Stimulated activated CD8-positive, alpha-beta memory T cell treated with anti-CD3 and anti-CD28 coated beads, Interleukin-7, amount 100 ng/mL, for 24 hours (primary cell): Measurements from ENCODE around the gene MAK.
"Not testable (repeated sequence)": the region's sequence is repeated elsewhere in the genome, so short reads cannot be mapped to it uniquely, and the experiment has no call there.

ENCODE experiments used
- DNase-seq: peaks from one replicate; pipeline ENCODE4 v3.0.0-alpha.2; 2020; ENCODE audit warnings: low read depth

MAK gene

DNA sequence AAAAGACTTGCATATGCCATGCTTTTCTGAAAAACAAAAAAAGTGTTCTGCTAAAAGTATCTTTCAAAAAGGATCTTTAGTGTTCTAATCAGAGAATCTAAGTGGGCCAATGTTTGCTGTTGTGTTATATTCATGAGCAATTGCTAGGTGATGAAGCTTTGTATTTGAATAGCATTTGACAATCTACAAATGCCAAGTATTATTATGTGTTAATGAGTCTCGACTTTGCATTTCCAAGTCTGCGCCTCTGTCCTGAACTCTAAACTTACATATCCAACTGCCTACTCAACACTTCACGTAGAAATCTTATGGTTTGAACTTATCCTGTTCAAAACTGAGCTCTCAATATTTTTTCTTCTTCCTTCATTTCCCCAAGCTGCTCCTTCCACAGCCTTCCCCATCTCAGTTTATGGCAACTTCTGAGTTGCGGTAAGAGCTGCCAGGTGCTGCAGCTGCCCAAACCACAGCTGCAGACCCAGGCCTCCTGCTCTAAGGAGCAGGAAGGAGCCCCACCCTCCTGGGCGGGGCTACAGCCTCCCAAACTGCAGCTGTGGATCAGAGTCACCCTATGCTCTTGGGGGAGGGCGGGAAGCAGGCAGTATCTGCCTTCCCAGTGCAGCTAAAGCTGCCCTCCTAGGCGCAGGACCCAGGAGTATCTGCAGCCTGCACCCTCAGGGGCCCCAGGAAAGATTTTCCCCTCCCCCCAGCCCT lies 16.7 kb upstream of the MAK start:
- no peak for DNase-seq

DNA sequence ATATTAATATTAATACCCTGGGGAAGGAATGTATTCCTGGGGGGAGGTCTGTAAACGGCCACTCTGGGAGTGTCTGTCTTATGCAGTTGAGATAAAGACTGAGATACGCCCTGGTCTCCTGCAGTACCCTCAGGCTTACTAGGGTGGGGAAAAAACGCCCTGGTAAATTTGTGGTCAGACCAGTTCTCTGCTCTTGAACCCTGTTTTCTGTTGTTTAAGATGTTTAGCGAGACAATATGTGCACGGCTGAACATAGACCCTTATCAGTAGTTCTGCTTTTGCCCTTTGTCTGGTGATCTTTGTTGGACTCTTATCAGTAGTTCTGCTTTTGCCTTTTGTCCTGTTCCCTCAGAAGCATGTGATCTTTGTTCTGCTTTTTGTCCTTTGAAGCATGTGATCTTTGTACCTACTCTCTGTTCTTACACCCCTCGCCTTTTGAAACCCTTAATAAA lies 15.5 kb upstream of the MAK start:
- DNase-seq: not testable (repeated sequence)

DNA sequence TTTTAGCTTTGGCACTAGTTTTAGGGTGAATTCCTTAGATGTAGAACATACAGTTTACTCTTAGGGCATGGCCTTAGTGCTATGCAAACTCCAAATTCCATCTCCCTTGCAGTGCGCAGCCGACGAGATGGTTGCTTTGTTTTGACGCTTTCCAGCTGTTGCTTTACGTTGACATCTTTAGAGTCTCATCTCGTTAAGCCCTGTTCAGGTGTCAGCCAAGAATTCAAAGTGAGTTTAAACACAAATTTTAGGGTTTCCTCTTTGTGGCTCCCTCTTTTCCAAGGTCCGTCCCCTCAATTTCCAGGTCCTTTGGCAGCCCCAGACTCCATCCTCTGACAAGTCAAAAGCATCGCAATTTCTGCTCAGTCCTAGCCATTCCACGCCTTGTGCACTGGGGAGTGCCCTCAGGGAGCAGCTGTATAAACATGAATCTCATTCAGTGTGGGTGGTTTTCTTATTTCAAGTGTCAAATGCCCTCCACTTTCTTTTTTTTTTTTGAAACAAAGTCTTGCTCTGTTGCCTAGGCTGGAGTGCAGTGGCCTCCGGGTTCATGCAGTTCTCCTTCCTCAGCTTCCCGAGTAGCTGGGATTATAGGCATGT lies 14.1 kb upstream of the MAK start:
- no peak for DNase-seq

DNA sequence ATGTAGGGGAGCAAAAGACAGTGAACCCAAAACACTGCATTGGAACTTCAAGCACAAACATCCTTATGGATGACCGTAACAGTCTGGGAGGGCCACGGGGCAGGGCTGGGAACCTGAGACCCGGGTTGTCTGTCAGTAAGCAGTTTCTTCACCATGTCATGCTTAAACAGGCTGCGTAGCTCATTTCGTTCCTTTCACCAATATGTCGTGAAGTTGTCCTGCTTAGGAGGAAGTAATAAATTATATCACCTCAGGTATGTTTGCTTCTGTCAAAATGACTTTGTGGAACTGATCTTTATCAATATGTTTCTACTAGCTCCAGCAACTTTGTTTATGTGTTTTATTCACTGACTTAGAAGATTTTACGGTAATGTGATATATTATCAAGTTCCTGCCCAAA lies 12.4 kb upstream of the MAK start:
- DNase-seq: no peak

DNA sequence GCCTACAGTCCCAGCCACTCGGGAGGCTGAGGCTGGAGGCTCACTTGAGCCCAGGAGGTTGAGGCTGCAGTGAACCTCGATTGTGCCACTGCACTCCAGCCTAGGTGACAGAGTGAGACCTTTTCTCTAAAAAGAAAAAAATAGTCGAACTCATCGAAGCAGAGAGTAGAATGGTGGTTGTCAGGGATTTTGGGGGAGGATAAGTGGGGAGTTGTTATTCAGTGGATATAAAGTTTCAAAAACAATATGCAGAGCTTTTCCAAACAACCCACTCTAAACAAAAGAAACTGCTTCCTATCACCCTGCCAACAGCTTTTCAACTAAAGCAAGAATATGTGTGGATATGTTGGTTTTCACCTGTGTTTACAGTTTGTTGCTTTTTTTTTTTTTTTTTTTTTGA lies 11.6 kb upstream of the MAK start:
- no peak for DNase-seq

DNA sequence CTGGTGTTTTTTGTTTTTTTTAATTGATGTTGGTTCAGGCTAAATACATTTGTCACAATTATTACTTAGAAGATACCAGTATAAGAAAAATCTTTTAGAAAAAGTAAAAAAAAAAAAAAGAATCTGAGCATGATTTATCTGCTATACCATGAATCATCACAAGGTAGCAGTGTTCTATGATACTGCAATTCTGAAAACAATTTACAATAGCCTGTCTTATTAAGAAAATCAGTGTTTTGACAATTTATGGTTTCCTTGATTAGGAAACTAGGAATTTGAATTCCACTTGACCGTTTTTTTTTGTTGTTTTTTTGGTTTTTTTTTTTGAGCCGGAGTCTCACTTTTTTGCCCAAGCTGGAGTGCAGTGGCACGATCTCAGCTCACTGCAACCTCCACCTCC lies 9.3 kb upstream of the MAK start:
- DNase-seq: no peak

DNA sequence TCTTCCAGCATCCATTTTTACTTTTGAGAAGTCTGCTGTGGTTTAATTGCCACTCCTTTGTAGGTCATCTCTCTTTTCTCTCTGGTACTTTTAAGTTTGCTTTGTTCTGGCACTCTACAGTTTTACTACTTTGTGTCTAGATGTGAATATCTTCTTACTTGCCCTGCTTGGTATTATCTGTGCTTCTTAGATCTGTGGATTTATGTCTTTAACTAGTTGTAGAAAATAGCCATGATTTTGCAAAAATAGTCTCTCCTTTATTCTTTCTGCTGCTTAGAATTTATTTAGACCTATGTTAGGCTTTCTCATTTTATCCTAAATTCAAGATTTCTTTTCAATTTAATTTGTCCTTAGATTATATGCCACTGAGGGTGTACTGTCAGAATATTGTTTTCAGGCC lies 5.2 kb upstream of the MAK start:
- no peak for DNase-seq

DNA sequence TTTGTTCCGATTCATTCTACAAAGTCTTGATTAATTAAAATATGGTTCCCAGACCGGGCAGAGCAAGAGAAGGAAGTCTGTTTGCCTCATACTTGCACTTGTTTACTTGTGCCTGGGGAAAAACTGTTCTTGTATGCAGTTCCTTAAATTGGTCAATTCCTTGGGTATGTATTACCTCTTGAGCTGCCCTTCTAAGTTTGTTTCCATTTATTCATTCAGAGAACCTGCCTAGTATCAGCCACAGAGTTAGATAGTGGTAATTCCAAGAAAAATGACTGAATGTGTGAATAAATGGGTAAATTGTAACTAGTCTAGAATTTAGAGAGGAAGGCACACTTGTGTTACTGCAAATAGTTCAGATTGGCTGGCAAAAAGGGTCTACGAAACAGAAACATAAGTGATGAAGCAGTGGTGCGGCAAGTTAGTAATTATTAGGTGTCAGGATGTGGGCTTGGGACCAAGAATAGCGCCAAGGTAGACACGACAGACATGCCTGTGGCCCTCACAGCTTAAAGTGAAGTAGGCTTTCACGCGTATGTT lies 525 bp upstream of the MAK start:
- no peak for DNase-seq

DNA sequence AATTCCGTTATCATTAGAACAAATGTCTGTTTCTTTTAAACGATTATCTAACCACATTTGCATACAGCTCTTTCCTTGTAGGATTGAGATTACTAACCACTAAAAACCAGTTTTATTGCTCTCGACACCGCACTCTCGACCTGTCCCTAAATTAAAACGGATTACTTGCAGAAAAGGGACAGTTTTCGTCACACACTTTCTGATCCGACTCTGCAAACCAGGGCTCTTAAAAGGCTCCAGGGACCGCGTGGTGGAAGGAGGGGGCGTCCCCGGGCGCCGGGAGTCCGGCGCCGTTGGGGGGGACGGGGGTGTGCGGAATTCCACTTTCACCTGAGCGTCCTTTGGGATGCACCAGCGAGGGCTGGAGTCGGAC lies 731 bp downstream of the MAK start:
- DNase-seq: no peak

DNA sequence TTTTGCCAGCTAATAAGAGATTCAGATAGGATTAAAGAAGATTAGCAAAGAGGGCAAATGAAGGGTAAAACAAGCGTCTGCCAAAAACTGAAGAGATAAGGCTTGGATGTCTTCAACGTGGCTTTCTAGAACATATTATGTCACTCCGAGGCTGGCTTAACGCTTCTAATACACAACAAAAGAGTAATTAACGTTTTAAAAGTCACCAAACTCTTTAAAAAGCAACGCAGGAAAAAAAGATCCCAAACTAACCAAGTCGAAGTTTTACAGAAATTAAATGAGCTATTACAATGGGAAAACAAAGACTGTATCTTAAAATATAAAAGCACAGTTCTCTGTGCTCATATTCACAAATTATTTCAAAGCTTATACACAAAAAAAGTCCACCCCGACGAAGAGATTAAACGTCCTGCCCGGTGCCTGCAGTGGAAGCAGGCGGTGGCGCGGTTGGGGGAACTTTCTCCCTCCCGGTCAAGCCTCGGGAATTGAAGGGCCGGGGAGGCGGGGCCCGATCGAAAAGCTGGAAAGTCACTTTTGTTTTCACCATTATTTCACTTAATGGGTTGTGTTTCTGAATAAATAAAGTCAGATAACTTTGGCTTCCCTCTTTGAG lies 1.2 kb downstream of the MAK start:
- no peak for DNase-seq

DNA sequence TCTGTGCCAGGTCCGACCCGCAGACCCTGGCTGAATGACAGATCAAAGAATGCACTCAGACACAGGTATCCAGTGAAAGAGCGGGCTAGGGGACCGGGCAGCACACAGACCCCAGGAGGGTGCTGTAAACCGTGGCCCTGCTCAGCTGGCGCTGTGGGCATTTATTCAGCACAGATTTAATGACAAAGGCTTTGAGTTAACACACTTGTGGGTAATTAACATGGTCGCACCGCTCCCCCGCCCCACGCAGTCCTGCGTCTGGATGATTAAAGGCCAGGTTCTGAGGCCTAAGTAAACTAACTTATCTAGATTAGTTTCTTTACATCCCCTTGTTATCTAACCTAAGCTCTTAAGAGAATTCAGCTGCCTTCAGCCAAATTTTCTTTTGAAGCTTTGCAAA lies 3.5 kb downstream of the MAK start:
- DNase-seq: no peak

DNA sequence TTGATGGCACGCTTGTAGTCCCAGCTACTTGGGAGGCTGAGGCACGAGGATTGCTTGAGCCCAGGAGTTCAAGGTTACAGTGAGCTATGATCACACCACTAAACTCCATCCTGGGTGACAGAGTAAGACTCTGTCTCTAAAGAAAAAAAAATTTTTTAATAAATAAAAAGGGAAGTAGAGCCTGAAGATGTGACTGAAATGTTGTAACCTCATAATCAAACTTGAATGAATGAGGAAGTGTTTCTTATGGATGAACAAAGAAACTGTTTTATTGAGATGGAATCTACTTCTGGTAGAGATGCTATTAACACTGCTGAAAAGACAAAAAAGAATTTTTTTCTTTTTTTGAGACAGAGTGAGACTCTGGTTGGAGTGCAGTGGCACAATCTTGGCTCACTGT lies 6.7 kb downstream of the MAK start:
- DNase-seq: no peak

DNA sequence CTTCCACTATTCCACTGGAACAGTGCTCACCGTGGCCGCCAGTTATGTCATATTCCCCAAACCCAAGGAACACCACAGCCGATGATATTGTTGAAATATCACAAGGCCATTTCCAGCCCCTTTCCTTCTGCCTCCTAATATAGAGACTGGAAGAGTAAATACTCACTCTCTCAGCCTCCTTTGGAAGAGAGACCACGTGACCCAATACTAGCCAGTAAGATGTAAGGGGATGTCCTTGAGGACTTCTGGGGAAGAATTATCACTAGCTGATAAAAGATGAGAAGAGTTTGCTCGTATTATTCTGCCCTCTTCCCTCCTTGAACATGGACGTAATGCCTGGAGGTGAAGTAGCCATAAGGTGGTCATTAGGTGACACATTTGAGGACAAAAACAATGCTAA lies 13.5 kb downstream of the MAK start:
- no peak for DNase-seq

DNA sequence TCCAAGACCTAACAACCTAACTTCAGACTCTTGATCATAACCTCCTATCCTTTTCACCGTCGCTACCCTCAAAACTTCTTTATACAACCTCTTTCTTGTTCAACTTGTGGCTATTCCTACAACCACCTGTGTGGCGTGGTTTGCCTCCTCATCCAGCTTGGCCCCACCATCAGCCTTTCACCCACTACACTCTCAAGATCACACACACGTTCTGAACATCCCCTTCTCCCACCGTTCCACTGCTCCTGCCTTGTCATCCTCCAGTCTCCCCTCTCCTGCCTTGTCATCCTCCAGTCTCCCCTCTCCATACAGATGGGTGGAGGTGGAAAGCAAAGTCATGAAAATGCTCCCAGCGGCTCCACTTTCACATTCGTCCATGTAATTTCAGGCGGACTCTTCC lies 14.0 kb downstream of the MAK start:
- DNase-seq: no peak

DNA sequence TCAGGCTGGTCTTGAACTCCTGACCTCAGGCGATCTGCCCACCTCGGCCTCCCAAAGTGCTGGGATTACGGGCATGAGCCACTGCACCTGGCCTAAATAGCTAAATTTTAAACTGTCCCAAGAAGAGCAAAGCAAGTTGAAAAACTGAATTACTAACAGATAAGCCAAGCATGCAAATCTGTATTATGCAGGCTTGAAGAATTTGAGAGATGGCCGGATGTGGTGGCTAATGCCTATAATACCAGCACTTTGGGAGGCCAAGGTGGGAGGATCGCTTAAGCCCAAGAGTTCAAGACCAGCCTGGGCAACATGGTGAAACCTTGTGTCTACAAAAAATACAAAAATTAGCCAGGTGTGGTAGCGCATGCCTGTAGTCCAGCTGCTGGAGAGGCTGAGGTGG lies 24.2 kb downstream of the MAK start:
- DNase-seq: not testable (repeated sequence)

DNA sequence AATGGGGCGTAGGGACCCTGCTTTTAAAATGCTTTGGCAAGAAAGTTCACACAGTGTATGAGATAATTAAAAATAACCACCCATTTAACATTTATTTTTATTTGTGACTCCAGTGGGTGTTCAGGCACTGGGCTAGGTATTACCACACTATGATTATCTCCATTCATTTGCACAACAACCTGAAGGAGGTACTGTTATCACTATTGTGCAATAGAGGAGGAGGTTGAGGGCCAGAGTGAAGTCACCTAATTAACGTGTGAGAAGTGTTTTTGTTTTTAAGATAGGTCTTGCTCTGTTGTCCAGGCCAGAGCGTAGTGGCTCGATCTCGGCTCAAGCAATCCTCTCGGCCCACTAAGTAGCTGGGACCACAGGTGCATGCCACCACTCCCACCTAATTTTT lies 29.2 kb downstream of the MAK start:
- DNase-seq: no peak

DNA sequence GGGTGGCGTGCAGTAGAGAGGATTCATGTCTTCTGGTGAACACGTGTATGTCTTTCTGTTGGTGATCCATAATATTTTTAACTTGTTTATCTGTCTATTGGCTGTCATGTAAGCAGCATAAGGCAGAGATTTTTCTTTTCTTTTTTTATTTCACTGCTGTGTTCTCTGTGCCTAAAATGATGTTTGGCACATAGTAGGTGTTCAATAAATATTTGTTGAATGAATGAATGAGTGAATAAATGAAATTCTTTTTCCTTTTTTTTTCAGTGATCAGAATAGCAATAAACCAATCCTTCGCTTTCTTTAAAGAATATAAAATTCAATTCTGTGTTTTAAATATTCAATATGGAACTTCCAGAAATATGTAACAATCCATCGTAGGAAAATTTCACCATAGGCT lies 30.0 kb downstream of the MAK start:
- DNase-seq: no peak

DNA sequence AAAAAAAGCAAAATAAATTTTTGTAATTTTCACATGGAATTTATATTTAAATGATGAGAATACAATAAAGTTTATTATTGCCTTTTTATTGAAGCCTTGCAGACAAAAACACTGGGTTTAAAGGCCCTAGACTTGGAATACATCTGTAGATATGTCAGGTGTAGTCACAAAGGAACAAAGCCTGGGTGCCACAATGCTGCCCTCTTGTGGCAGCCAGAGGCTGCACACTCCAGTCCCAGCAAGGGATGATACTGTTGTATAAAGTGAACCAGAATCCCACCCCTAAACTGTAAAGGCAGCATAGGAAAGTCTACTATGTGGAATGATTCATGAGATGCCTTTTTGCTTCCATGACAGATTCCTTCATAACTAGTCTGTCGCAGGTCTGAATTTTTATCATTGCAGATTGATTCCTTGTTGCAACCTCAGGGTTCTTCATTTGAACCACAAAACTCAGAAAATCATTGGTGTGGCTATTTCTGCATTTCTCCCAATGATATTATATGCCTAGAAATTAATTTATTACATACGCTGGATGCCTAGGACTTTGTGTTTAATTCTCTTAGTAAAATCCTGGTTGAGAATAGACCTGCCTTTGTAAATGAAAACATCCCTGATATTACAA lies 37.0 kb downstream of the MAK start:
- peak; percentile 14 for DNase-seq

DNA sequence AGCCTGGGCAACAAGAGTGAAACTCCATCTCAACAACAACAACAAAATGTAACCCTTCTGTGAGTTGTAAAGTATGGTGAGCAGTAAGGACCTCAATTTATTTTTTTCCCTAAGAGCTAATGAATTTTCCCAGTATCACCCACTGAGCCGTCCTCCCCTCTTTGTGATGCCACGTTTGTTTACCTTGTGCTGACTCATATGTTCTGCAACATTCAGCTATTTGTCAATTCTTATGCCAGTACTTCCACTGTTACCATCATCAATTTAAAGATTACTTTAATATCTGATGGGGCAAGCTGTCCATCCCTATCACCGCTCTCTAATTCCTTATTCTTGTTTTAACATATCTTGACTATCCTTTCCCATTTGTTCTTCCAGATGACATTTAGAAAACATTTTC lies 37.5 kb downstream of the MAK start:
- no peak for DNase-seq

DNA sequence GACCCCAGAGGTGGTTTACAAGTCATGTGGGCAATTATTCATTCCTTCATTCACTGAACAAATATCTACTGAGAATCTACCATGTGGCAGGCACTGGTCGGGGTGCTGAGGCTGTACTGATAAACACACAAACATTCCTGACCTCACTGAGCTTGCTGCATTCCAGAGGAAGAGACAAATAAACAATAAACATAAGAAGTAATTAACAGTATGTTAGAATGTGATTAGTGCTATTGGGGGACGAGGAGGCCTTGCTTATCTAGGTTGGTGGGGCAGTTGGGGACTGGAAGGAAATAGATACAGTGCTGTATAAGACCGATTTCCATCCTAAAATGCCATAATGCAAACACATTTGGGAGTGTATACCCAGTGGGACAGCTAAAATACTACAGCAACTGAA lies 44.1 kb downstream of the MAK start:
- no peak for DNase-seq

DNA sequence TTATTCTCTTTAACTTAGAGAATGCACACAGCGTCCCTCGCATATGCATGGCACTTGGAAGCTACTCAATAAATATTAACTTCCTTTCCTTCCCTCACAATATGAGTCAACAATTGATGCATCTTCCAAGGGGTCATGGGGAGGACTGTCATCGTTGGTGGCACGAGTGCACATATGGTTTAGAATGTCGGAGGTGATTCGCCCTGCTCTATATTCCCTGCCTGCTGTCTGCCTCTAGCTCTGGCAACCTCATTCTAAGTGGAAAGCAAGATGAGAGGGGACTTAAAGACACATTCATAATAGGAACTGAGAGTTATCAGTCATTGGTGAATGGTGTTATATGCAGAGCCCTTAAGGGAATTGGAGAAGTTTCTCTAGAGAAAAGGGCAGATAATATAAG lies 44.6 kb downstream of the MAK start:
- no peak for DNase-seq

DNA sequence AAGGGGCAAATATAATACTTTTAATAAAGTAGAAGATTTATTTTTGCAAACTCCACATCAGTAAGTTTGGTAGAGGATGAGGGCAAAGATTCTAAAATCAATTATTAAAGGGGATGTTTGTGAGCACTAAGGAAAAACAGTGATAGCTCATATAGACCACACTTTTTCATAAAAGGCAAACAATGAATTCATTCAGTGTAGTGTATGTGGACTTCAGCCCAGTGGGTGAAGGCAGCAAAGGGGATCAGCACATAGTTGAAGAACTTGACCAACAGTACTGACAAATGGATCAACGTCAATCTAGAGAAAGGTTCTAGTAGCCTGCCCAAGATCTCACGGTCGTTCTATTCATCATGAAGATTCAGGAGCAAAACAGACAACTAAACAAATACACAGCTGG lies 45.3 kb downstream of the MAK start:
- DNase-seq: no peak

DNA sequence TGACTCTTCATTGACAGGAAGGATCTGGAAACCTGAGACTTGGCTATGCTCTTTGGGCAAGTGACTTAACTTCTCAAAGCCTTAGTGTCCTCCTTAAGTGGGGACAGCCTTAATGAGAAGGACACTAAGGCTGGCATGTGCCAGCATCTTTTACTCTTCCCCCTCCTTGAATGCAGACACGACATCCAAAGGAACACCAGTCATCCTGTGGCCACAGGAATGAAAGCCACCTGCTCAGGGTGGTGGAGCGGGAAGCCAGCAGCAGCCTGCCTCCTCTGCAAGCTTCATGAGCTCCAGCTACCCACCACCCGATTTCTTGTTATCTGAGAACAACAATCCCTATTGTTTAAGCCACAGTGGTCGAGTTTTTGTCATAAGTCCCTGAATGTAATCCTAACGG lies 46.2 kb downstream of the MAK start:
- no peak for DNase-seq
